Ammon's horn (tissue), 1 donor: ENCODE results near the gene CALD1.

Experiments
- DNase-seq: peaks from one replicate; pipeline ENCODE4 v3.0.0-alpha.2; 2016; ENCODE audit warnings: low spot score

CALD1 gene

DNA sequence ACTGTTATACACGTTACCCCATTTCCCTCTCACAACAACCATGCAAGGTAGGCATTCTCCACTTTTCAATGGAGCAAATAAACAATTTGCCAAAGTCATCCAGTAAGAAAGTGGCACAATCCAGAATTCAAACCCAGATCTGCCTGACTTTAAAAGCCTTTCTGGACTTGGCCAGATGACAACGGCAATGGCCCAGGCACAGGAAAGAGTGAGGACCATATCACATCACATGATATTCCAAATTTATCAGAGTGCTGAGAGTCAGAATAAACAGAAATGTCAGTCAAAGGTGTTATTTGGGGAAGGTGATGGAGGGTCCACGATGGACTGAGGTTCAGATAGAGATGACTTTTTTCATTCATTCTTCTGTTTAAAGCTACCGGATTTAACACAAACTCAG lies 48.0 kb downstream of the CALD1 start:
- DNase-seq = no peak

- no peak for DNase-seq
Observed at GRCh38 chr7:134827889-134828288, 48.5 kb downstream of the CALD1 start.

GRCh38 chr7:134828361-134828760 lies 48.9 kb downstream of the CALD1 start:
- DNase-seq = no peak

- DNase-seq = no peak
Observed at GRCh38 chr7:134829380-134829986, 50.0 kb downstream of the CALD1 start.

- DNase-seq = no peak
Observed at GRCh38 chr7:134831862-134832261, 52.4 kb downstream of the CALD1 start.

- no peak for DNase-seq
Observed at GRCh38 chr7:134832367-134832766, 52.9 kb downstream of the CALD1 start.

- no peak for DNase-seq
Observed at GRCh38 chr7:134834689-134835462, 55.4 kb downstream of the CALD1 start.

GRCh38 chr7:134835463-134835823 lies 56.0 kb downstream of the CALD1 start:
- DNase-seq = no peak

DNA sequence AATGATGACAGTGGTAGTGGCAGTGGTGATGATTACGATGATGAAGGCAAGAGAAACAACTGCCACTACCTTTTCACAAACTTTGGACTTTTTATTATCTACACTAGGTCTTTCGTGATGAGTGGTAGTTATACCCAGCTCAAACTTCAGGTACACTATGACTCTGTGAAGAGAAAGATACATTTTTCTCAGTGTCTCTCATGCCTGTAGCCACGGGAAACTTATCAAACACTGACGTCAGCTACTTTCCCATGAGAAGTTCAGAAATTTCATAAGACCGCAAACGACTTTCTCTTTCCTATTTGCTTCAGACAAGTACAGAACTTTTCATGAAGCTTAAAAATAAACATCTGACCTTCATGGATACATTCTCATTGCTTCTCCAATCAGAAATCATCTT lies 57.0 kb downstream of the CALD1 start:
- no peak for DNase-seq

DNA sequence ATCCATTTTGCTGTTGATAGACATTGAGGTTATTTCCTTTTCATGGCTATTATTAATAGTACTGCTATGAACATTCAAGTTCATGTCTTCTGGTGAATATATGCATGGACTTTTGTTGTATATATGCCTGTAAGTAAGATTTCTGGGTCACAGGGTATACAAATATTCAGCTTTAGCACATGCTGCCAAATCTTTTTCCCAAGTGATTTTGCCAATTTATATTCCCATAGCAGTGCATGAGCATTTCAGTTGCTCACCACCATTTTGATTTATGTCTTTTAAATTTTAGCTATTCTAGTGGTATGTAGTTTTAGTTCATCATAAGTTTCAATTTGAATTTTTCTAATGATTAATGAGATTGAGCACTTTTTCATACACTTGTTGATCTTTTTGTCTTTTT lies 59.9 kb downstream of the CALD1 start:
- DNase-seq = no peak

DNA sequence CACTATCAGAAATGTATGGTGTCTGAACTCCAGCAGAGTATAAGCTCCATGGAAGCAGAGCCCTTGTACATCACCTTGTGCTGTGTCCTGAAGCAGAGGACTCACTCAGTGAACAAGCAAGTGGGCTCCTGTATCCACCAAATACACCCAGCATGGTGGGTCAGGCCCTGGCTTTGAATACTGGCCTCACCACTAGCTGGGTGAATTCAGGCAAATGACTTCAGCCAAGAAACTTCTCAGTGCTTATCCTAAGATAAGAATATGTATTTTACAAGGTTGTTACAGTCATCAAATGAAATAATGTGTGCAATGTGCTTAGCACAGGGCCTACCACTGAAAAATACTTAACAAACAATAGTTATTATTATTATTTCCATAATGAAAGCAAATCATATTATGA lies 62.6 kb downstream of the CALD1 start:
- no peak for DNase-seq

DNA sequence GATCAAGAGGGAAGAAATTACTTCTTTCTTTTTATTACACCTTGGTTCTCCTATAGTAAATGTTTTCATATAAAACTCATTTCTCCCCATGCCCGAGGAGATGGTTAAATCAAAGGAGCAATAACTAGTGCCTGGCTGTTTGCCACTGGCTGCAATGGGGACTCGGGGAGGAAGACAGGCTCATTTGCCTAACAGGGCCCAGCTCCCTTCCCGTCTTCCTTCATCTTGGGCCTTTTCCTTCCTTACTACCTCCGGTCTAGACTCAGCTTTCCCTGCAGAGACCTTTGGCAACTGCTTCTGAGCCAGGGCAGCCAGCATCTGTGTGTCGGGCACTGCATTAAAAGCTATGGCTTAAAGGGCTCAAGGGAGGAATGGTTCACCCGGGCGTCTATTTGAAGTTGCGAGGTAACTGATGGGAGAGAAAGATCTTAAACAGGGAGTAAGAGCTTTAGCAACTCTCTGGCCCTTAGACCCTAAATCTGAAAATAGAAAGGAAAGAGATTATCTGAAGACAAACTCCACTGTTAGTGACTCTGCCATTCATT lies 63.5 kb downstream of the CALD1 start:
- DNase-seq = no peak

DNA sequence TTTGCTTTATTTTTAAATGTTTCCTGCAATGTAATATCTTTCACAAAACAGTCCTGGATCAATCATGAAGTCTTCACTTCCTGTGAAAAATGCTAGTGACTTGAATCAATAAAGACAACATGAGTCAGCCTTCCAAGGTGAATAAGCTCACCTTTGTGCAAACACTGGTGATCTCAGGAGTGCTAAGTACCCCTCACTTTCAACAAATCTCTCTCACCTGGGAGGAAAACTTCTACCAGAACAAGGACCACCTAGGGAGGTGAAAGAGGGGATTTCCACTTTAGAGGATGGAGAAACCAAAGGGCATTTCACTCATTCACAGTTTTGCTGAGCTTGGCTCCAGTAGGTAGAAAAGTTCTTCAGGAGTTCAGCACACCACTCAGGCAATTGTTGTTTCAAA lies 64.8 kb downstream of the CALD1 start:
- no peak for DNase-seq

DNA sequence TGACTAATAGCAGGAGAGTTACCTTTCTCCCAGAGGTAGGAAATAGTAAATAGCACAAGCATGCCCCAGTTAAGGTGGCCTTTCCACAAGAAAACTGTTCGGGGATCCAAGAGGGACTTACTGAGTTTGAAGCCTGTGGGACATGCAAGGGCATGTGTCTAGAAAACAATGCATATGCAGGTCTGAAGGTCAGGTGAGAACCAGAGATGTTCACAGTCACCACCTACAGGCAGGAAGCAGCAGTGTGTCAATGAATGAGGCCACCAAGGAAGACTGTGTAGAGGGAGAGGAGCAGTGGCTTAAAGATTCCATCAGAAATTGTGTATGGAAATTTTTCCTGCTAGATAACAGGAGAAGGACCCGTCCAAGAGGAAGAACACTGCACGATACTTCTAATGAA lies 66.0 kb downstream of the CALD1 start:
- DNase-seq = no peak

GRCh38 chr7:134847851-134848588 lies 68.6 kb downstream of the CALD1 start:
- DNase-seq = no peak

DNA sequence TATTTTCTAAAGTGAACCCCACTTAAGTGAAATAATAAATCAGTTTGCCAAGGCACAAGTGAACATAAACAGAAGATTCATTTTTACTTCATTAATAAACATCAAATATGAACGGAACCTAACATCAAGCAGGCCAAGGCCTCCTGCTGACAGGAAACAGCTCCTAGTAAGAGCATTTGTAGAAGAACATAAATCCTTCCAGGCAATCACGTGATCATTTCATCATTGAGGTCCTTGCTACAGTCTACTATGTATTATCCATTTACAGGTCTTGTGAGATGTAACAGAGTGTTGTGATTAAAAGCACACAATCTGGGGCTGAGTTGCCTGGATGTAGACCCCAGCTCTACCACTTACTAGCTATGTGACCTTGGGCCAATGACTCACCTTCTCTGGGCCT lies 70.6 kb downstream of the CALD1 start:
- DNase-seq = no peak

- no peak for DNase-seq
Observed at GRCh38 chr7:134851141-134851540, 71.7 kb downstream of the CALD1 start.

GRCh38 chr7:134852625-134853024 lies 73.2 kb downstream of the CALD1 start:
- no peak for DNase-seq

DNA sequence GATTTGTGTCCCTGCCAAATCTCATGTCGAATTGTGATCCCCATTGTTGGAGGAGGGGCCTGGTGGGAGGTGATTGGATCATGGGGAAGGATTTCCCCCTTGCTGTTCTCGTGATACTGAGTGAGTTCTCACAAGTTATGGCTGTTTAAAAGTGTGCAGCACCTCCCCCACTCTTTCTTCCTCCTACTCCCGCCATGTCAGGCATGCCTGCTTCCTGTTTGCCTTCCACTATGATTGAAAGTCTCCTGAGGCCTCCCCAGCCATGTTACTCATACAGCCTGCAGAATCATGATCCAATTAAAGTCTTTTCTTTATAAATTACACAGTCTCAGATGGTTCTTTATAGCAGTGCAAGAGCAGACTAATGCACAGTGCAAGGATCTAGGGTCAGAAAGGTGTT lies 75.4 kb downstream of the CALD1 start:
- no peak for DNase-seq

- no peak for DNase-seq
Observed at GRCh38 chr7:134855442-134855841, 76.0 kb downstream of the CALD1 start.

GRCh38 chr7:134856091-134856490 lies 76.7 kb downstream of the CALD1 start:
- no peak for DNase-seq

DNA sequence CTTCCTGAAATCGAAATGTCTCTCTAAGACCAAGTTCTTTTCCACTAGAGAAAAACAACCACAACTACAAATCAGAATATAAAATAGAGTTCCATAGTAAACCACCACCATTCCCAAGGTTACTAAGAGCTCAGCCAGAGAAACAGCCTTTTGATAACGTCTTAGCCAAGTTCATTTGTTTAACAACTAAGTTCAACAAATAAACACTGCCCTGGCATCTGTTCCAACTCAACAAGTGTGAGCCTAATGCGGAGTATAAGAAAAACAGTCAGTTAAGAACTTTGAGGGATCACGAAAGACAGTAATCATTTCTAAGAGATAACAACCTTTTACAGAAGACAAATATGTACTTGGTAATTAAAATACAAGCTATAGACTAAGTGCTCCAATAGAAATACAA lies 77.3 kb downstream of the CALD1 start:
- DNase-seq = no peak

DNA sequence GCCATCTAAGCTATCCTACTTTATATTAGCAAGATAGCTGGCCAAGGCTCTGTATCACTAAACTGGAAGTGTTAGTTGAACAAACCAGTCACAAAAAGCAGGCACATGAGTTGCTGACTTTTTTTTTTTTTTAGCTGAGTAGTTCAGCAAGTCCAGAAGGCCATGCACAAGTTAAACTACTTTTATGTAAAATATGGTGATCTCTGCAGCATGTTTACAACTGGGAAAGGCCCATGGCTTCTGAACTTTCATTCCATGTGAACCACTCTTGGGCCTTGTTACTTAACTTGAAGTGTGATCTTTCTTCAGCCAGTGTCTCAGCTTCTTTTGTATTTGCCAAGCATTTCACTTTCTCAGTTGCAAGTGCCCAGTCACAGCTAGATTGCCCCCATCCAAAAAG lies 78.5 kb downstream of the CALD1 start:
- DNase-seq = no peak
